Omental fat pad (tissue), 4 donors: ENCODE results near the gene LRRC49. TPM values are rescaled to one million over a fixed set of nuclear protein-coding genes. Genes with fewer than 3 reads are reported as not detected.
A peak's percentile ranks its signal among the peaks of the same experiment; 100 is the strongest.
"Not testable (repeated sequence)": the region's sequence is repeated elsewhere in the genome, so short reads cannot be mapped to it uniquely, and the experiment has no call there.

Experiments
- ATAC-seq: fragments of 150-250 bp; one replicate; pipeline ENCODE4 v1.9.1; 2016; ENCODE audit warnings: mild to moderate bottlenecking, moderate library complexity; ENCODE audit not compliant: low FRiP score
- DNase-seq: peaks from one replicate; pipeline ENCODE4 v3.0.0-alpha.2; 2019; ENCODE audit warnings: low spot score
- CTCF ChIP-seq, 3 donors: fragments of 450-650 bp; IDR thresholded peaks; one replicate each; pipeline ENCODE4 v1.5.1; 2016 to 2017; ENCODE audit warnings: antibody characterized with exemption in 3 of 3, mild to moderate bottlenecking in 3 of 3, moderate library complexity in 2 of 3
- total RNA-seq, 4 donors: library from RNA; depleted of rRNA; stranded (reverse); fragments of >200 nt; gene quantifications; one replicate each; pipeline ENCODE4 v1.1.0, GENCODE V29; 2016

The LRRC49 gene
- total RNA-seq, 4 donors from 2014 or later = 2.5 to 7.1 (median 5.0) TPM

- DNase-seq = no peak
- ATAC-seq = peak; percentile 66
- no peak for TF ChIP-seq CTCF (IDR thresholded peaks at IDR 0.05)
Observed at GRCh38 chr15:71011503-71012155, 119.0 kb downstream of the LRRC49 start.

- TF ChIP-seq CTCF (IDR thresholded peaks at IDR 0.05) = no peak
- DNase-seq = no peak
- ATAC-seq = no peak
Observed at GRCh38 chr15:71013446-71013845, 120.8 kb downstream of the LRRC49 start.

- no peak for ATAC-seq
- TF ChIP-seq CTCF (IDR thresholded peaks at IDR 0.05) = no peak
- DNase-seq = no peak
Observed at GRCh38 chr15:71015342-71015741, 122.7 kb downstream of the LRRC49 start.

- ATAC-seq, DNase-seq: not testable (repeated sequence)
Observed at GRCh38 chr15:71031232-71031631, 138.6 kb downstream of the LRRC49 start.

GRCh38 chr15:71035478-71035877, 142.9 kb downstream of the LRRC49 start:
- not testable (repeated sequence) for ATAC-seq, DNase-seq

GRCh38 chr15:71042356-71042922, 149.8 kb downstream of the LRRC49 start:
- DNase-seq = no peak
- no peak for ATAC-seq
- TF ChIP-seq CTCF (IDR thresholded peaks at IDR 0.05) = no peak

GRCh38 chr15:71043373-71043772, 150.7 kb downstream of the LRRC49 start:
- DNase-seq (no peak), ATAC-seq (peak; percentile 96)
- TF ChIP-seq CTCF (IDR thresholded peaks at IDR 0.05) = no peak

- ATAC-seq = peak; percentile 65
- no peak for TF ChIP-seq CTCF (IDR thresholded peaks at IDR 0.05)
- DNase-seq = no peak
Observed at GRCh38 chr15:71044006-71044405, 151.4 kb downstream of the LRRC49 start.

- not testable (repeated sequence) for ATAC-seq, DNase-seq
Observed at GRCh38 chr15:71046146-71046545, 153.5 kb downstream of the LRRC49 start.
